GM23338 (cell line): ENCODE data around the gene OGFRL1. TPM values are rescaled to one million over a fixed set of nuclear protein-coding genes. Genes with fewer than 3 reads are reported as not detected.

Source experiments
- CREB1 ChIP-seq: fragments of 250-450 bp; sonication (Bioruptor Pico); IDR thresholded peaks from 2 replicates; pipeline ENCODE4 v1.5.0; 2020; ENCODE audit warnings: low read depth, mild to moderate bottlenecking, moderate library complexity
- CTCF ChIP-seq, 2 experiments: fragments of 200-600 bp in 1 of 2; sonication (generic) in 1 of 2; conservative IDR thresholded peaks; 2 replicates each; pipeline versions ENCODE4 v1.5.1 to v1.6.1; 2016 to 2017; ENCODE audit warnings: antibody characterized with exemption in 2 of 2, low read depth in 2 of 2, mild to moderate bottlenecking in 2 of 2, moderate library complexity in 1 of 2
- ETS1 ChIP-seq: IDR thresholded peaks from 2 replicates; pipeline ENCODE4 v1.6.1; 2016; ENCODE audit warnings: antibody characterized with exemption
- EZH2phosphoT487 ChIP-seq: fragments of 200-600 bp; sonication (generic); IDR thresholded peaks from one replicate; pipeline ENCODE4 v1.8.1; 2018; ENCODE audit warnings: antibody characterized with exemption; ENCODE audit not compliant: unreplicated experiment
- JUNB ChIP-seq: IDR thresholded peaks from one replicate; pipeline ENCODE4 v1.6.1; 2016; ENCODE audit warnings: antibody characterized with exemption; ENCODE audit not compliant: unreplicated experiment
- ZNF114 ChIP-seq: fragments of 250-450 bp; sonication (Bioruptor Pico); IDR thresholded peaks from 2 replicates; pipeline ENCODE4 v1.5.0; 2020; ENCODE audit warnings: mild to moderate bottlenecking, moderate library complexity
- ZNF462 ChIP-seq: fragments of 250-450 bp; sonication (Bioruptor Pico); IDR thresholded peaks from 2 replicates; pipeline ENCODE4 v1.5.0; 2020; ENCODE audit warnings: mild to moderate bottlenecking, moderate library complexity
- polyA plus RNA-seq: library from polyadenylated mRNA; unstranded; fragments of >200 nt; fragmentation: Nextera tagmentation; extraction: Ambion mirVana; gene quantifications from 2 replicates; pipeline ENCODE4 v1.2.1, GENCODE V29; 2016
- total RNA-seq: library from RNA; depleted of rRNA; stranded (reverse); fragments of >200 nt; shearing (Covaris generic); gene quantifications from 2 replicates; pipeline ENCODE4 v1.2.3, GENCODE V29; 2014

The OGFRL1 gene
- total and polyA plus RNA-seq, 2 experiments from 2014 or later, result 4.2 to 10.0 TPM

DNA sequence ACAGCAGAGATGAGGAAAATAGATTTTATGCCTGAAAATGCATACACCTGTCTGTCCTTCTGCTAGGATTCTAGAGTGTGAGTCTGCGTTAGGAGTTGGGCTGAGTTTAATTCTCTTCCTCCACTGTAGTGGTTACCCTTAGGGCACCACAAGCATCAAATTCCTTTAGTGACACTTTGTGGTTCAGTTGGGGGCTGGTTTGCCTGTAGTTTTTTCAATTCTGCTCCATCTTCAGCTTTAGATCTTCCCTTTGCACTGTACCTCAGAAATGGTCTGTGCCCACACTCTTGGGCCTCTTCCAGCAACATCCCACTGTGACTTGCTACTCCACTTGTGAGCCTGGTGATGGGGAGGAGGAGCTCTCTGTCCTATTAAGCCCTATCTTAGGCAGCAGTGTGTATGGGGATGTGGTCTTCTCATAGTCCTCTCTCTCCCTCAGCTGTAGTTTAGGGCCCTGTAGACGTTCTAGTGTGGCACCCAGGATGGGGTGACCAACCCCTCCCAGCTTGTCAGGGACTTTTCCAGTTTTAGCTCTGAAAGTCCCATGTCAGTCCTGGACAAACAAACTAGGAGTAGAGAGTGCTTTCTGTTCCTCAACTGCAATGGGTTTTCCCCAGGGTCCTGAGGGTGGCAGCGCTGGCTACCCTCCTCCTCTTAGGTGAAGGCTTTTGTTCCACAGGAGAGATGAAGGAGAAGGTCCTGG, 19.7 kb upstream of the OGFRL1 start (continued):
- TF ChIP-seq ZNF462 (CRISPR knock-in tag), result no peak
- TF ChIP-seq ETS1, result no peak
- TF ChIP-seq ZNF114, result no peak
- TF ChIP-seq CTCF (conservative IDR thresholded peaks at IDR 0.05; ENCODE audit: low read depth in 2 of 2), result no peak
- TF ChIP-seq JUNB, result no peak
- TF ChIP-seq EZH2phosphoT487, result no peak
- TF ChIP-seq CREB1 (CRISPR knock-in tag), result no peak
